Suprapubic skin (tissue), 4 donors: ENCODE measurements around the gene CRTAC1. TPM values are rescaled to one million over a fixed set of nuclear protein-coding genes. Genes with fewer than 3 reads are reported as not detected.

Experiments used
- DNase-seq, 2 donors: peaks; one replicate each; pipeline ENCODE4 v3.0.0-alpha.2; 2019; ENCODE audit warnings: low spot score in 2 of 2
- H3K27ac ChIP-seq: fragments of 200-600 bp; sonication (generic); one replicate; pipeline ENCODE4 v1.5.1; 2019
- H3K27me3 ChIP-seq: fragments of 200-600 bp; sonication (generic); one replicate; pipeline ENCODE4 v1.5.1; 2019
- H3K36me3 ChIP-seq: fragments of 200-600 bp; sonication (generic); one replicate; pipeline ENCODE4 v1.5.1; 2019
- H3K4me1 ChIP-seq: fragments of 200-600 bp; sonication (generic); one replicate; pipeline ENCODE4 v1.5.1; 2019
- H3K4me3 ChIP-seq: fragments of 200-600 bp; sonication (generic); one replicate; pipeline ENCODE4 v1.5.1; 2019; ENCODE audit warnings: mild to moderate bottlenecking
- H3K9me3 ChIP-seq: fragments of 200-600 bp; sonication (generic); one replicate; pipeline ENCODE4 v1.5.1; 2019
- CTCF ChIP-seq, 2 donors: fragments of 200-600 bp in 1 of 2; fragments of 450-650 bp in 1 of 2; sonication (generic) in 1 of 2; IDR thresholded peaks; one replicate each; pipeline ENCODE4 v1.5.1; 2016 to 2019; ENCODE audit warnings: antibody characterized with exemption in 2 of 2, mild to moderate bottlenecking in 1 of 2, moderate library complexity in 1 of 2
- EP300 ChIP-seq: sonication (generic); formaldehyde crosslinking; IDR thresholded peaks from one replicate; pipeline ENCODE4 v1.6.1; 2017; ENCODE audit warnings: antibody characterized with exemption
- POLR2A ChIP-seq, 2 donors: fragments of 450-650 bp; IDR thresholded peaks; one replicate each; pipeline ENCODE4 v1.6.1; 2017; ENCODE audit warnings: antibody characterized with exemption in 2 of 2, mild to moderate bottlenecking in 2 of 2, moderate library complexity in 2 of 2
- POLR2AphosphoS5 ChIP-seq, 3 donors: sonication (generic); formaldehyde crosslinking; IDR thresholded peaks; one replicate each; pipeline ENCODE4 v1.6.1; 2017; ENCODE audit warnings: antibody characterized with exemption in 3 of 3
- whole genome bisulfite sequencing: methylation state at CpG from one replicate; pipeline ENCODE4 v1.1.5; 2018; 5-methylcytosine and 5-hydroxymethylcytosine counted together
- total RNA-seq, 4 donors: library from RNA; depleted of rRNA; stranded (reverse); fragments of >200 nt; gene quantifications; one replicate each; pipeline ENCODE4 v1.1.0, GENCODE V29; 2016

CRTAC1 gene
- total RNA-seq, 4 donors from 2014 or later, result 1.3 to 5.1 (median 2.2) TPM

- Histone ChIP-seq H3K4me3 (no peak overlapping the region), H3K4me1 (no peaks in the 10 kb centered on the region), H3K36me3 (no peaks in the 10 kb centered on the region), H3K27ac (no peak overlapping the region), H3K9me3 (peaks cover under 1% of the 10 kb centered on the region), H3K27me3 (peaks cover 8% of the 10 kb centered on the region)
- 85% methylated on average over 4 of the region's 4 CpGs for WGBS
- DNase-seq, result no peak
- TF ChIP-seq POLR2A (IDR thresholded peaks at IDR 0.05), result no peak
- TF ChIP-seq EP300, result no peak
- no peak for TF ChIP-seq CTCF (IDR thresholded peaks at IDR 0.05)
- no peak for TF ChIP-seq POLR2AphosphoS5 (IDR thresholded peaks at IDR 0.05)
These were observed 81.0 kb downstream of the CRTAC1 start for GRCh38 chr10:97949462-97949861.

- Histone ChIP-seq H3K27me3 (peaks cover 5% of the 10 kb centered on the region), H3K4me3 (no peak overlapping the region), H3K36me3 (no peaks in the 10 kb centered on the region), H3K4me1 (no peaks in the 10 kb centered on the region), H3K9me3 (peaks cover 7% of the 10 kb centered on the region), H3K27ac (no peak overlapping the region)
- no peak for DNase-seq
- TF ChIP-seq POLR2A (IDR thresholded peaks at IDR 0.05) (no peak), CTCF (IDR thresholded peaks at IDR 0.05) (no peak), POLR2AphosphoS5 (IDR thresholded peaks at IDR 0.05) (no peak), EP300 (no peak)
- 86% methylated on average over 4 of the region's 4 CpGs for WGBS
These were observed 81.6 kb downstream of the CRTAC1 start for GRCh38 chr10:97948822-97949221.

- Histone ChIP-seq H3K36me3 (no peaks in the 10 kb centered on the region), H3K27me3 (peaks cover 11% of the 10 kb centered on the region), H3K4me1 (no peaks in the 10 kb centered on the region), H3K9me3 (peaks cover 7% of the 10 kb centered on the region), H3K27ac (no peak overlapping the region), H3K4me3 (no peak overlapping the region)
- no peak for DNase-seq
- TF ChIP-seq POLR2A (IDR thresholded peaks at IDR 0.05) (no peak), EP300 (no peak), CTCF (IDR thresholded peaks at IDR 0.05) (no peak), POLR2AphosphoS5 (IDR thresholded peaks at IDR 0.05) (no peak)
These were observed 85.6 kb downstream of the CRTAC1 start for GRCh38 chr10:97944772-97945171.

GRCh38 chr10:97943294-97943693, 87.1 kb downstream of the CRTAC1 start:
- Histone ChIP-seq H3K27ac (no peak overlapping the region), H3K4me1 (no peaks in the 10 kb centered on the region), H3K27me3 (peaks cover 15% of the 10 kb centered on the region), H3K9me3 (peaks cover 7% of the 10 kb centered on the region), H3K4me3 (no peak overlapping the region), H3K36me3 (no peaks in the 10 kb centered on the region)
- WGBS, result 79% methylated on average over 2 of the region's 2 CpGs
- TF ChIP-seq CTCF (IDR thresholded peaks at IDR 0.05) (no peak), POLR2A (IDR thresholded peaks at IDR 0.05) (no peak), POLR2AphosphoS5 (IDR thresholded peaks at IDR 0.05) (no peak), EP300 (no peak)
- DNase-seq, result no peak

- no peak for DNase-seq
- Histone ChIP-seq H3K4me3 (no peak overlapping the region), H3K9me3 (peaks cover 7% of the 10 kb centered on the region), H3K4me1 (no peaks in the 10 kb centered on the region), H3K36me3 (no peaks in the 10 kb centered on the region), H3K27me3 (peaks cover 19% of the 10 kb centered on the region), H3K27ac (no peak overlapping the region)
- 49% methylated on average over 3 of the region's 6 CpGs for WGBS
- TF ChIP-seq CTCF (IDR thresholded peaks at IDR 0.05) (no peak), EP300 (no peak), POLR2A (IDR thresholded peaks at IDR 0.05) (no peak), POLR2AphosphoS5 (IDR thresholded peaks at IDR 0.05) (no peak)
These were observed 89.9 kb downstream of the CRTAC1 start for GRCh38 chr10:97940534-97940933.
